Thoracic aorta (tissue), 2 donors: ENCODE measurements around the gene MTMR12. TPM values are rescaled to one million over a fixed set of nuclear protein-coding genes. Genes with fewer than 3 reads are reported as not detected.

Source experiments
- ATAC-seq: fragments of 150-250 bp; one replicate; pipeline ENCODE4 v1.8.0; 2017; ENCODE audit warnings: low read depth; ENCODE audit not compliant: insufficient number of reproducible peaks, low FRiP score
- DNase-seq: peaks from one replicate; pipeline ENCODE4 v3.0.0-alpha.2; 2020; ENCODE audit warnings: low spot score
- H3K27ac ChIP-seq, 2 donors: fragments of 200-600 bp; sonication (generic); 1 replicate in 1 of 2; 2 replicates in 1 of 2; pipeline ENCODE4 v1.5.1; 2016; ENCODE audit warnings: mild to moderate bottlenecking in 2 of 2, moderate library complexity in 2 of 2
- H3K27me3 ChIP-seq: fragments of 200-600 bp; sonication (generic); replicated peaks from 2 replicates; pipeline ENCODE4 v1.6.0; 2016; ENCODE audit warnings: mild to moderate bottlenecking; ENCODE audit not compliant: insufficient read depth
- H3K36me3 ChIP-seq: fragments of 200-600 bp; sonication (generic); one replicate; pipeline ENCODE4 v1.5.1; 2016
- H3K4me1 ChIP-seq, 2 donors: fragments of 200-600 bp; sonication (generic); 1 replicate in 1 of 2; 2 replicates in 1 of 2; pipeline versions ENCODE4 v1.5.1 to v1.6.0; 2016; ENCODE audit warnings: low read depth in 2 of 2, mild to moderate bottlenecking in 1 of 2; ENCODE audit not compliant: control insufficient read depth in 1 of 2
- H3K4me3 ChIP-seq: fragments of 200-600 bp; sonication (generic); 2 replicates; pipeline ENCODE4 v1.5.1; 2016; ENCODE audit warnings: mild to moderate bottlenecking
- H3K9me3 ChIP-seq: fragments of 200-600 bp; sonication (generic); 2 replicates; pipeline ENCODE4 v1.5.1; 2016
- total RNA-seq, 2 donors: library from RNA; depleted of rRNA; stranded (reverse); fragments of >200 nt; gene quantifications; one replicate each; pipeline versions ENCODE4 v1.1.0 to v1.2.3, GENCODE V29; 2016
- TF ChIP-seq, protein P1 (sequence below): fragments of 200-600 bp; sonication (generic); IDR thresholded peaks from one replicate; pipeline ENCODE4 v1.5.1; 2019; ENCODE audit warnings: antibody characterized with exemption

The MTMR12 gene
- total RNA-seq, 2 donors from 2014 or later, result 23.6 to 45.0 TPM

DNA sequence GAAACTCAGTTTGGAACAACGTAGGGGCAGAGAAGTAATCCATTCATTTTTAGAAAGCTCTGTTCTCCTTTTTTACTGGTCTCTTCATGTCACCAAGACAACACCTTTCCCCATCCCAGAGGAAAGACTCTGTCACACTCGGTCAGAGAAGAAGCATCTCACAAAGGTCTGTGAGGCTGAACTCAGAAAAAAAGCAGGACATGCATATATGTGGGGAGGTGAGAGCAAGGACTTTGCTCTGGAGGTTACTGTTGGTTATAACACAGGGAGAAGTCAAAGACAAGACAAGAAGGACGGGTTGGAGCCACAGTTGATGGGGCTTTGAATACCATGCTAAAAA is 19.2 kb upstream of the MTMR12 start:
- DNase-seq (no peak), ATAC-seq (no peak)
- no peaks in the 10 kb centered on the region for H3K9me3 ChIP-seq
- no peak overlapping the region for H3K4me3 ChIP-seq
- H3K4me1 ChIP-seq, result no peaks in the 10 kb centered on the region
- H3K36me3 ChIP-seq, result no peaks in the 10 kb centered on the region
- no peaks in the 10 kb centered on the region for H3K27me3 ChIP-seq
- TF ChIP-seq, protein P1, sequence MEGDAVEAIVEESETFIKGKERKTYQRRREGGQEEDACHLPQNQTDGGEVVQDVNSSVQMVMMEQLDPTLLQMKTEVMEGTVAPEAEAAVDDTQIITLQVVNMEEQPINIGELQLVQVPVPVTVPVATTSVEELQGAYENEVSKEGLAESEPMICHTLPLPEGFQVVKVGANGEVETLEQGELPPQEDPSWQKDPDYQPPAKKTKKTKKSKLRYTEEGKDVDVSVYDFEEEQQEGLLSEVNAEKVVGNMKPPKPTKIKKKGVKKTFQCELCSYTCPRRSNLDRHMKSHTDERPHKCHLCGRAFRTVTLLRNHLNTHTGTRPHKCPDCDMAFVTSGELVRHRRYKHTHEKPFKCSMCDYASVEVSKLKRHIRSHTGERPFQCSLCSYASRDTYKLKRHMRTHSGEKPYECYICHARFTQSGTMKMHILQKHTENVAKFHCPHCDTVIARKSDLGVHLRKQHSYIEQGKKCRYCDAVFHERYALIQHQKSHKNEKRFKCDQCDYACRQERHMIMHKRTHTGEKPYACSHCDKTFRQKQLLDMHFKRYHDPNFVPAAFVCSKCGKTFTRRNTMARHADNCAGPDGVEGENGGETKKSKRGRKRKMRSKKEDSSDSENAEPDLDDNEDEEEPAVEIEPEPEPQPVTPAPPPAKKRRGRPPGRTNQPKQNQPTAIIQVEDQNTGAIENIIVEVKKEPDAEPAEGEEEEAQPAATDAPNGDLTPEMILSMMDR, result no peak
- no peak overlapping the region for H3K27ac ChIP-seq

DNA sequence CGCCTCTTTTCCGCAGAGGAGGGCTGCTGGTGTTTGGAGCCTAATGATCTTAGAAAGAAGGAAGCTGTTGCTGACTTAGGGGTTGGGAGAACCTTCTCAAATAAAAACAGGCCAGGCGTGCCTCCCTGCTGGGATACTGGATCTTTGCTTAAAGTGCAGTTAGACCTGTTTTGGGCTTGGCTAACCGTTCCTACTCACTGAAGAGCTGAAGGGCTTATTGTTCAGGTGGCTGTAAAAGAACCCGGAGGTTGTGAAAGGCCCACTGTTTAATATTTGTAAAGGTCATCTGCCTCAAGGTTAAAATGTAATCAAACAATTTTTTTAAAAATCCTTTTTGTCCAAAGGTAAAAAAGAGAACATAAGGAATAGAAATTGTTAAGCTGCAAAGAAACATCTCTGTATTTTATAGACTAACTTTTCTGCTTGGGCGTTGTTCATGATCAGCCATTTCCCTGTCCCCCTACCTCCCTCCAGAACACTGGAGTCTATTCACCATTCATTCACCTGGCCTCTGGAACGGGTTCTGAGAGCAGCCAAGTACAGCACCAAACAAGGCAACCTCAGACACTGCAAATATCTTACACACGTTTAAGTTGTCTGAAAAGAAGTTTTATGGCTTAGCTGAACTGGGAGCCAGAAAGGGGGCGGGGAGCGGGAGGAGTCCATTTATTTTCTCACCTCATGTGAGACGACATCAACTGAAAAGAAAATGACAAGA is 18.6 kb upstream of the MTMR12 start:
- Histone ChIP-seq H3K4me1 (no peaks in the 10 kb centered on the region), H3K4me3 (no peak overlapping the region), H3K36me3 (no peaks in the 10 kb centered on the region), H3K9me3 (no peaks in the 10 kb centered on the region), H3K27me3 (no peaks in the 10 kb centered on the region), H3K27ac (no peak overlapping the region)
- DNase-seq (no peak), ATAC-seq (no peak)
- TF ChIP-seq, protein P1, result no peak

DNA sequence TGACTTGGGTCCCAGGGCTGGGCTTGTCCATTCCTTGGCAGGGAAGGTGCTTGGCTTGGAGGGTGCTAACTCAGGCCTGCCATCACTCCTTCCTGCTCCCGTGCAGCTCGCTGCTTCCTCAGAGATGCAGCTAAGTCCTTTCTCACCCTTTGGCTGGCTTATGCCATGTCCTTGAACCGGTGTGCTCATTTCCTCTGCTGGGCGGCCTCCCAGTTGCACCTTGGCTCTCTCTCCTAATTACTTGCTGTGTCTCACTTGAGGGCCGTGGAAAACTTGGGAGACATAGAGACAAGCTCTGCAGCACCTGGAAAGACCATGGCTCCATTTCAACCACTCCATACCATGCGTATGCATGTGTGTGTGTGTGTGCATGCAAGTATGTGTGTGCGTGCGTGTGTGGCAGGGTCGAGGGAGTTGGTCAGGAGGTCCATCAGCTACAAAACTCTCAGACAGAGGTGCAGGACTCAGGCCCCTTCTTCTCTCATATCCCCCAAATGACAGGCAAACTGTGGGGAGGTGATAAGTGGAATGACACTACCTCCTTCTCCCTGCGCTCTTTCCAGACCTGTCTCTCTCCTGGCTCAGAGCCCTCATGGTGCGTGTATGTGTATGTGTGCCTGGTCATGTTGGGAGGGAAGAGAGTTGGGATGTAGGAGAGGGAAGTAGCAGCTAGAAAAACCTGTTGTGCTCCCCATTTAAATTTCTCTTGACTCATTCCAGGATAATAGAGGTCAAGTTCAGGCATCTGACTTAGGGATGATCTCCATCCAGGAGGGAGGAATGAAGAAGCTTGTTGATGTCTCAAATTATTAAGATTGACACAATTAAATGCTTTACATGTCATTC is 17.6 kb upstream of the MTMR12 start:
- H3K27me3 ChIP-seq, result no peaks in the 10 kb centered on the region
- no peak for ATAC-seq
- H3K9me3 ChIP-seq, result no peaks in the 10 kb centered on the region
- no peaks in the 10 kb centered on the region for H3K4me1 ChIP-seq
- TF ChIP-seq, protein P1, result no peak
- H3K27ac ChIP-seq, result no peak overlapping the region
- H3K36me3 ChIP-seq, result no peaks in the 10 kb centered on the region
- no peak overlapping the region for H3K4me3 ChIP-seq
- no peak for DNase-seq

DNA sequence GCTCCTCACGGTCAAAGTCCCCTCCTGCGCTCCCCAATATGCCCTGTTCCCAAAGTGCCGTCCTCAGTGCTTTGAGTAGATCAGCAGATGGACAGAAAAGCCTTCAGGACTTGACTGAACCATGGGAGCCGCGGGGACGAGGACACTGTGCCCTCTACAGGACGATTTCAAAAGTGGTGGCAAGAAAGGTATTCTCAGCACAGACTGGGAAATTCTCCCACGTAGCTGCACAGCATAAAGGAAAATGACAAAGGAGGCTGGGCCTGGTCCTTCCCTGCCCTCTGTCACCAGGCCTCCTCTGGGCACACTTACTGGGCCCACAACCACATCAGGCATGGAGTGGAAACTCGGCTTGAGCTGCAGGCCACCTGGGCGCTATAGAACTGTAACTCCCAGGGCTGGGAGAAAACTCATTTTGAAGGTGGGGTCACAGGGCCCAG is 16.7 kb upstream of the MTMR12 start:
- Histone ChIP-seq H3K4me1 (no peaks in the 10 kb centered on the region), H3K27ac (no peak overlapping the region), H3K27me3 (no peaks in the 10 kb centered on the region), H3K9me3 (no peaks in the 10 kb centered on the region), H3K4me3 (no peak overlapping the region), H3K36me3 (no peaks in the 10 kb centered on the region)
- TF ChIP-seq, protein P1, result peak; percentile 42
- ATAC-seq (no peak), DNase-seq (no peak)

DNA sequence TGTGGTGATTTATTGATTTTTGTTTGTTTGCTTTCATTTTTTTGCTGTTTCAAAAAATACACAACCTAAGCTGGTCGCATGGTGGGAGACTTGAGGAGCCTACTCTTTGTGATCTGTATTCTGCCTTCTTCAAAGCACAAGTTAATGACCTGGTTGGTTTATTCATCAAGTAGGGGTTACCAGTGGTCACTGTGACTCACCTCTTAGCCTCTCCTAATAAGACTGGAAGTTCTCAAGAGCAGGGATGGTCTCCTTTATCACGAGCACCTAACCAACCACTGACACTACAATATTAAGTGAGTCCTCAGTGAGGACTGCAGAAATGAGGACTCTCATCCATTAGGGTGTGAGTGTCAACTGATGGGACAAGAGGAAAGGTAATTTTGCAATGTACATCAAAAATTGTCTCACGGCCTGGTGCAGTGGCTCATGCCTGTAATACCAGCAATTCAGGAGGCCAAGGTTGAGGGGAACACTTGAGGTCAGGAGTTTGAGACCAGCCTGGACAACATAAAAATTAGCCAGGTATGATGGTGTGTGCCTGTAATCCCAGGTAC is 13.6 kb upstream of the MTMR12 start:
- H3K9me3 ChIP-seq, result no peaks in the 10 kb centered on the region

More for the DNA sequence above, 13.6 kb upstream of the MTMR12 start:
- DNase-seq (no peak), ATAC-seq (no peak)
- no peak overlapping the region for H3K27ac ChIP-seq
- TF ChIP-seq, protein P1, result no peak
- H3K27me3 ChIP-seq, result no peaks in the 10 kb centered on the region
- no peaks in the 10 kb centered on the region for H3K4me1 ChIP-seq
- no peak overlapping the region for H3K4me3 ChIP-seq
- H3K36me3 ChIP-seq, result no peaks in the 10 kb centered on the region
